Measurements from ENCODE around the gene RNF175. TPM values are rescaled to one million over a fixed set of nuclear protein-coding genes. Genes with fewer than 3 reads are reported as not detected.

The RNF175 gene
- total RNA-seq, 1 donor from 2014 or later = not detected

DNA sequence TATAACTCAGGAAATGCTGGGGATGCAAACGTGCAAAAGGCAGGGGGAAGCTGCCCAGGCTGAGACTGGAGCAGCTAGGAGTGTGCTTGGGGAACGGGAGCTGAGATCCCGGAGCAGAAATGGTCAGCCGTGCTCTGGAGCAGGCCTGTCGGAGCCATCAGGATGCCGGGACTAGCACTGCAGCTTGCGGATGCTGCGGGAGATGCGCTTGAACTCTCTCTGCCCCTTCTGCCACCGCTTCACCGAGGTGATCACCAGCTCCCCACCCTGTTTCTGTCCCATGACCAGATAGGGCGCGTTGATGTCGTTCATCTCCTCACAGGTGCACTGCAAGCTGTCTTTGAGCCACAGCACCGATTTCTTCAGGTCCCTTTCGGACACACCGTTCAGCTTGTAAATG is 21.5 kb upstream of the RNF175 start:
- no peaks in the 10 kb centered on the region for H3K36me3 Mint-ChIP-seq (ENCODE audit: low read depth)
- intact Hi-C loops (cut with micrococcal nuclease) = no loop called here
- peaks cover 62% of the 10 kb centered on the region for H3K27me3 Mint-ChIP-seq (ENCODE audit: low read depth)
- H3K27ac Mint-ChIP-seq = no peak overlapping the region
- no peaks in the 10 kb centered on the region for H3K4me1 Mint-ChIP-seq (ENCODE audit: low read depth)
- no peak for DNase-seq (ENCODE audit: low spot score)
- no peaks in the 10 kb centered on the region for H3K9me3 Mint-ChIP-seq
- H3K4me3 Mint-ChIP-seq (ENCODE audit: low read depth) = no peak overlapping the region

- Mint-ChIP-seq H3K9me3 (no peaks in the 10 kb centered on the region), H3K27me3 (ENCODE audit: low read depth) (peaks cover 62% of the 10 kb centered on the region), H3K27ac (no peak overlapping the region), H3K4me3 (ENCODE audit: low read depth) (no peak overlapping the region), H3K36me3 (ENCODE audit: low read depth) (no peaks in the 10 kb centered on the region), H3K4me1 (ENCODE audit: low read depth) (no peaks in the 10 kb centered on the region)
- DNase-seq (ENCODE audit: low spot score) = no peak
- intact Hi-C loops (cut with micrococcal nuclease) = no loop called here
These were observed 21.1 kb upstream of the RNF175 start for GRCh38 chr4:153780876-153781275.

GRCh38 chr4:153780221-153780620 is 20.4 kb upstream of the RNF175 start:
- Mint-ChIP-seq H3K4me3 (ENCODE audit: low read depth) (no peak overlapping the region), H3K36me3 (ENCODE audit: low read depth) (no peaks in the 10 kb centered on the region), H3K9me3 (no peaks in the 10 kb centered on the region), H3K27me3 (ENCODE audit: low read depth) (peaks cover 60% of the 10 kb centered on the region), H3K4me1 (ENCODE audit: low read depth) (no peaks in the 10 kb centered on the region), H3K27ac (no peak overlapping the region)
- DNase-seq (ENCODE audit: low spot score) = no peak
- intact Hi-C loops (cut with micrococcal nuclease) = no loop called here

GRCh38 chr4:153778383-153778782 is 18.6 kb upstream of the RNF175 start:
- Mint-ChIP-seq H3K4me1 (ENCODE audit: low read depth) (no peaks in the 10 kb centered on the region), H3K4me3 (ENCODE audit: low read depth) (no peak overlapping the region), H3K9me3 (no peaks in the 10 kb centered on the region), H3K36me3 (ENCODE audit: low read depth) (no peaks in the 10 kb centered on the region), H3K27ac (no peak overlapping the region), H3K27me3 (ENCODE audit: low read depth) (peaks cover 59% of the 10 kb centered on the region)
- intact Hi-C loops (cut with micrococcal nuclease) = no loop called here
- DNase-seq (ENCODE audit: low spot score) = no peak

GRCh38 chr4:153777421-153777820 is 17.6 kb upstream of the RNF175 start:
- no peak for DNase-seq (ENCODE audit: low spot score)
- intact Hi-C loops (cut with micrococcal nuclease) = no loop called here
- Mint-ChIP-seq H3K27me3 (ENCODE audit: low read depth) (peaks cover 60% of the 10 kb centered on the region), H3K9me3 (no peaks in the 10 kb centered on the region), H3K4me3 (ENCODE audit: low read depth) (no peak overlapping the region), H3K36me3 (ENCODE audit: low read depth) (no peaks in the 10 kb centered on the region), H3K27ac (no peak overlapping the region), H3K4me1 (ENCODE audit: low read depth) (no peaks in the 10 kb centered on the region)

GRCh38 chr4:153776601-153777000 is 16.8 kb upstream of the RNF175 start:
- H3K27ac Mint-ChIP-seq = no peak overlapping the region

DNA sequence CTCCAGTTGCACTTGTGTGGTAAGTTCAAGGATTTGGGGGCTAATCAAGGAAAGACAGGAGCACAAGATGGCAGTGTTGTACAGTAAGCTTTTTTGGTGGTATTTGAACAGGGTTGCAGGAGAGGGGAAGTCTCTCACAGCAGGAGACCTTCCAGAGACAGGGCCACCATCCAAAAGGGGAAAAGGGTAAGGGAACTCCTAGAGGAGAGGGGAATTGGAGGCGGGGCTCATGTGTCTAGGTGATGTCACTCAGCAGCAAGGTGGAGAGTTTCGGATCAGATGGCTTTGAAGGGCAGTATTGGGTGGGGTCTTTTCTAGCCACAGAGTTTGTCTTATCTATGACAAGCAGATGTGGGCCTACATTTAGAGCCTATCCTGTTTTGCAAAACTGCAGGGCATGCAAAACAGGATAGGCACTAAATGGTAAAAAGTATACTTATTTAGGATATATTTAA is 13.4 kb upstream of the RNF175 start:
- no peak for DNase-seq (ENCODE audit: low spot score)
- H3K36me3 Mint-ChIP-seq (ENCODE audit: low read depth) = no peaks in the 10 kb centered on the region
- peaks cover 53% of the 10 kb centered on the region for H3K27me3 Mint-ChIP-seq (ENCODE audit: low read depth)
- H3K4me1 Mint-ChIP-seq (ENCODE audit: low read depth) = no peaks in the 10 kb centered on the region
- intact Hi-C loops (cut with micrococcal nuclease) = no loop called here
- no peak overlapping the region for H3K27ac Mint-ChIP-seq
- H3K4me3 Mint-ChIP-seq (ENCODE audit: low read depth) = no peak overlapping the region
- no peaks in the 10 kb centered on the region for H3K9me3 Mint-ChIP-seq

More at GRCh38 chr4:153776601-153777000, 16.8 kb upstream of the RNF175 start:
- intact Hi-C loops (cut with micrococcal nuclease) = no loop called here
- H3K4me3 Mint-ChIP-seq (ENCODE audit: low read depth) = no peak overlapping the region
- no peaks in the 10 kb centered on the region for H3K36me3 Mint-ChIP-seq (ENCODE audit: low read depth)
- H3K27me3 Mint-ChIP-seq (ENCODE audit: low read depth) = peaks cover 57% of the 10 kb centered on the region
- H3K9me3 Mint-ChIP-seq = no peaks in the 10 kb centered on the region
- H3K4me1 Mint-ChIP-seq (ENCODE audit: low read depth) = no peaks in the 10 kb centered on the region
- DNase-seq (ENCODE audit: low spot score) = no peak

- H3K9me3 Mint-ChIP-seq = no peaks in the 10 kb centered on the region
- no peak overlapping the region for H3K4me3 Mint-ChIP-seq (ENCODE audit: low read depth)
- no peaks in the 10 kb centered on the region for H3K4me1 Mint-ChIP-seq (ENCODE audit: low read depth)
- no peaks in the 10 kb centered on the region for H3K36me3 Mint-ChIP-seq (ENCODE audit: low read depth)
- peaks cover 40% of the 10 kb centered on the region for H3K27me3 Mint-ChIP-seq (ENCODE audit: low read depth)
- no peak overlapping the region for H3K27ac Mint-ChIP-seq
- intact Hi-C loops (cut with micrococcal nuclease) = no loop called here
- DNase-seq (ENCODE audit: low spot score) = no peak
These were observed 11.2 kb upstream of the RNF175 start for GRCh38 chr4:153771046-153771445.

DNA sequence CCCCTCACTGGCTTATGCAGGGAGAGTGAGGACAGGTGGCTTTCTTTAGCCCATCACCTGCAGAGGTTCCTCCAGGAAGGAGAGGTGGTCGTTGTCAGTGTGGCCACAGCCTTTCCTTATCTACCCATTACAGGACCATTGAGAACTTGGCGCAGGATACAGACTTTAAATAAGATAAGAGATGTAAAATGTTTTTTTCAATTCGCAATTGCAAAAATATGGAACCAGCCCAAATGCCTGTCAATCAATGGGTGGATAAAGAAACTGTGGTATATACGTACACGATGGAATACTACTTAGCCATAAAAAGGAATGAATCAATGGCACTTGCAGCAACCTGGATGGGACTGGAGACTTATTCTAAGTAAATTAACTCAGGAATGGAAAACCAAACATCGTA is 6.9 kb upstream of the RNF175 start:
- Mint-ChIP-seq H3K4me1 (ENCODE audit: low read depth) (no peaks in the 10 kb centered on the region), H3K4me3 (ENCODE audit: low read depth) (no peak overlapping the region), H3K36me3 (ENCODE audit: low read depth) (no peaks in the 10 kb centered on the region), H3K27me3 (ENCODE audit: low read depth) (peaks cover 30% of the 10 kb centered on the region), H3K9me3 (no peaks in the 10 kb centered on the region), H3K27ac (no peak overlapping the region)
- DNase-seq (ENCODE audit: low spot score) = no peak
- intact Hi-C loops (cut with micrococcal nuclease) = no loop called here

DNA sequence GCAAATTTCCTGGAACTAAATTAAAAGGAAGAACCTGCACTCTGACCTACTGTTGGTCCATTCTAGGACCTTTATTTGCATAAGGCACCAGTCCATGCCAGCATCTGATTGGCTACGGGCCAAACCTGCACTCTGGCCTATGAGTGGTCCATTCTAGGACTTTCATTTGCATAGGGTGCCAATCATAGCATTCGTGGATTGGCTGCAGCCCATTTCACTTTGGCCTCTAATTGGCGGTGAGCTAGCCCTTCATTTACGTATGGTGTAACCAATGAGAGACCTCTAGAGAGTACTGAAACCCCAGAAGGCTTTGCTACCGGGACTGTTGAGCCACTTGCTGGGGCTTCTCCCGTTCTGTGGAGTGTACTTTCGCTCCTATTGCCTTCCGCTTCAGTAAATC is 6.1 kb upstream of the RNF175 start:
- Mint-ChIP-seq H3K36me3 (ENCODE audit: low read depth) (no peaks in the 10 kb centered on the region), H3K4me3 (ENCODE audit: low read depth) (no peak overlapping the region), H3K27me3 (ENCODE audit: low read depth) (peaks cover 32% of the 10 kb centered on the region), H3K27ac (no peak overlapping the region), H3K9me3 (no peaks in the 10 kb centered on the region), H3K4me1 (ENCODE audit: low read depth) (no peaks in the 10 kb centered on the region)
- no peak for DNase-seq (ENCODE audit: low spot score)
- intact Hi-C loops (cut with micrococcal nuclease) = no loop called here

GRCh38 chr4:153764601-153765368 is 5.0 kb upstream of the RNF175 start:
- Mint-ChIP-seq H3K4me1 (ENCODE audit: low read depth) (no peaks in the 10 kb centered on the region), H3K27me3 (ENCODE audit: low read depth) (peaks cover 34% of the 10 kb centered on the region), H3K27ac (no peak overlapping the region), H3K4me3 (ENCODE audit: low read depth) (no peak overlapping the region), H3K36me3 (ENCODE audit: low read depth) (no peaks in the 10 kb centered on the region), H3K9me3 (no peaks in the 10 kb centered on the region)
- DNase-seq (ENCODE audit: low spot score) = no peak
- intact Hi-C loops (cut with micrococcal nuclease) = no loop called here

DNA sequence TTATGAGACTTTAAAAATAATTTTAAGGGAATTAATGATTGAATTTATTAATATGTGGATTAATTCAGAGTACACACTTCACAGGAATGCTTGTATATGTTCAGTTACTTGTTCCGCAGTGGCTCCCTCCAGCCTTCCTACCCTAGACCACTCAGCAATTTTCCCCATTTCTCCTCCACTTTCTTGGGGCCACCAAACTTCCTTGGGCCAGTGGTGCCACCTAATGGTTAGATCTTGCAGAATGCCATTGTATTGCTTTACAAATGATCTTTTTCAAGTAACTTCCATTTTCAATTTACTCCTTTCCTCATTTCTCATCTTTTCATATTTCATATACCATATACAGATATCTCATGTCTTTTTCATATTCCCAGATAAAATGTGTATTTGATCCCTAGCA is 3.6 kb upstream of the RNF175 start:
- no peaks in the 10 kb centered on the region for H3K4me1 Mint-ChIP-seq (ENCODE audit: low read depth)
- no peak overlapping the region for H3K27ac Mint-ChIP-seq
- H3K4me3 Mint-ChIP-seq (ENCODE audit: low read depth) = no peak overlapping the region
- intact Hi-C loops (cut with micrococcal nuclease) = no loop called here
- no peak for DNase-seq (ENCODE audit: low spot score)
- H3K9me3 Mint-ChIP-seq = no peaks in the 10 kb centered on the region
- no peaks in the 10 kb centered on the region for H3K36me3 Mint-ChIP-seq (ENCODE audit: low read depth)
- H3K27me3 Mint-ChIP-seq (ENCODE audit: low read depth) = peaks cover 38% of the 10 kb centered on the region

GRCh38 chr4:153758688-153759406 is 977 bp downstream of the RNF175 start:
- H3K4me1 Mint-ChIP-seq (ENCODE audit: low read depth) = peaks cover 3% of the 10 kb centered on the region
- H3K9me3 Mint-ChIP-seq = no peaks in the 10 kb centered on the region
- peaks cover 62% of the 10 kb centered on the region for H3K27me3 Mint-ChIP-seq (ENCODE audit: low read depth)
- no peak for DNase-seq (ENCODE audit: low spot score)
- H3K27ac Mint-ChIP-seq = no peak overlapping the region
- no peaks in the 10 kb centered on the region for H3K36me3 Mint-ChIP-seq (ENCODE audit: low read depth)
- H3K4me3 Mint-ChIP-seq (ENCODE audit: low read depth) = no peak overlapping the region
- intact Hi-C loops (cut with micrococcal nuclease) = loop anchor here (10.0 kb wide), 1 partner anchor 604 kb away; no protein-coding TSS in a partner anchor

Data from activated T-helper 2 cell treated with anti-CD3 and anti-CD28 coated beads, Interferon-gamma antibody, Interleukin-2, Interleukin-4, amounts not matched to agents 10 μg/mL and 5 μg/mL and 100 μg/mL, durations not matched to agents 14 hours and 24 hours and 36 hours (primary cell).